HEK293T (cell line): Measurements from ENCODE around the gene MTERF4.

Experiments
- CTCF ChIA-PET: fragments of 350-600 bp; formaldehyde crosslinking; extraction: SDS; loops from one replicate; lab custom pipeline; 2021; ENCODE audit warnings: antibody characterized with exemption, inconsistent platforms; lab: Yijun Ruan, JAX
- POLR2A ChIA-PET: fragments of 350-600 bp; formaldehyde crosslinking; extraction: SDS; loops from one replicate; lab custom pipeline; 2020; ENCODE audit warnings: antibody characterized with exemption, inconsistent platforms; lab: Yijun Ruan, JAX
- DNase-seq: peaks from one replicate; pipeline ENCODE4 v3.0.0; 2012; ENCODE audit warnings: mixed read lengths; ENCODE audit errors: extremely low spot score
- ARNT ChIP-seq: fragments of 450-650 bp; IDR thresholded peaks from 2 replicates; pipeline ENCODE4 v1.6.1; 2017; ENCODE audit warnings: mild to moderate bottlenecking
- BHLHE40 ChIP-seq: fragments of 450-650 bp; IDR thresholded peaks from 2 replicates; pipeline ENCODE4 v1.6.1; 2016; ENCODE audit warnings: mild to moderate bottlenecking, moderate library complexity, borderline replicate concordance
- CTBP1 ChIP-seq: fragments of 450-650 bp; IDR thresholded peaks from 2 replicates; pipeline ENCODE4 v1.6.1; 2016; ENCODE audit warnings: borderline replicate concordance
- ELF4 ChIP-seq: fragments of 450-650 bp; IDR thresholded peaks from 2 replicates; pipeline ENCODE4 v1.6.1; 2017; ENCODE audit warnings: antibody characterized with exemption
- FOXA1 ChIP-seq: fragments of 450-650 bp; IDR thresholded peaks from 2 replicates; pipeline ENCODE4 v1.6.1; 2016; ENCODE audit warnings: mild to moderate bottlenecking
- FOXK2 ChIP-seq: fragments of 450-650 bp; IDR thresholded peaks from 2 replicates; pipeline ENCODE4 v1.6.1; 2016; ENCODE audit warnings: mild to moderate bottlenecking
- FOXM1 ChIP-seq: fragments of 450-650 bp; IDR thresholded peaks from 2 replicates; pipeline ENCODE4 v1.6.1; 2017; ENCODE audit warnings: mild to moderate bottlenecking, borderline replicate concordance
- HDGF ChIP-seq: fragments of 450-650 bp; IDR thresholded peaks from 2 replicates; pipeline ENCODE4 v1.6.1; 2017; ENCODE audit warnings: antibody characterized with exemption, borderline replicate concordance
- L3MBTL2 ChIP-seq: fragments of 450-650 bp; conservative IDR thresholded peaks from 2 replicates; pipeline ENCODE4 v1.6.1; 2016; ENCODE audit warnings: mild to moderate bottlenecking
- LEF1 ChIP-seq: fragments of 450-650 bp; IDR thresholded peaks from 2 replicates; pipeline ENCODE4 v1.6.1; 2017; ENCODE audit warnings: mild to moderate bottlenecking, borderline replicate concordance
- NFRKB ChIP-seq: fragments of 450-650 bp; IDR thresholded peaks from 2 replicates; pipeline ENCODE4 v1.6.1; 2016; ENCODE audit warnings: mild to moderate bottlenecking, moderate library complexity
- PKNOX1 ChIP-seq: fragments of 450-650 bp; IDR thresholded peaks from 2 replicates; pipeline ENCODE4 v1.6.1; 2016
- SP1 ChIP-seq: fragments of 450-650 bp; IDR thresholded peaks from 2 replicates; pipeline ENCODE4 v1.6.1; 2017
- SUZ12 ChIP-seq: fragments of 450-650 bp; IDR thresholded peaks from 2 replicates; pipeline ENCODE4 v1.6.1; 2016; ENCODE audit warnings: mild to moderate bottlenecking
- TARDBP ChIP-seq: fragments of 450-650 bp; IDR thresholded peaks from 2 replicates; pipeline ENCODE4 v1.6.1; 2016
- ZNF384 ChIP-seq: fragments of 450-650 bp; IDR thresholded peaks from 2 replicates; pipeline ENCODE4 v1.6.1; 2016

The MTERF4 gene

GRCh38 chr2:241070361-241070760 is 31.7 kb downstream of the MTERF4 start:
- no peak for TF ChIP-seq BHLHE40
- no peak for TF ChIP-seq CTBP1
- TF ChIP-seq NFRKB, result no peak
- no peak for TF ChIP-seq HDGF
- no peak for TF ChIP-seq FOXK2
- TF ChIP-seq ZNF384, result no peak
- no peak for TF ChIP-seq TARDBP
- no peak for TF ChIP-seq PKNOX1
- no peak for TF ChIP-seq LEF1
- TF ChIP-seq FOXA1, result no peak
- no peak for TF ChIP-seq ARNT
- no peak for DNase-seq
- POLR2A ChIA-PET, result no interaction called here
- CTCF ChIA-PET, result no interaction called here

GRCh38 chr2:241069821-241070281 is 32.2 kb downstream of the MTERF4 start:
- DNase-seq, result no peak
- TF ChIP-seq SP1, result no peak
- no peak for TF ChIP-seq PKNOX1
- TF ChIP-seq ELF4, result no peak
- TF ChIP-seq TARDBP, result no peak
- no peak for TF ChIP-seq ZNF384
- TF ChIP-seq CTBP1, result no peak
- TF ChIP-seq HDGF, result no peak
- no peak for TF ChIP-seq ARNT
- TF ChIP-seq FOXM1, result no peak
- TF ChIP-seq FOXA1, result no peak
- no peak for TF ChIP-seq SUZ12
- TF ChIP-seq FOXK2, result no peak
- no peak for TF ChIP-seq BHLHE40
- no peak for TF ChIP-seq NFRKB
- no peak for TF ChIP-seq LEF1
- no peak for TF ChIP-seq L3MBTL2
- POLR2A ChIA-PET, result no interaction called here
- CTCF ChIA-PET, result no interaction called here

GRCh38 chr2:241068942-241069810 is 32.9 kb downstream of the MTERF4 start:
- no peak for TF ChIP-seq ELF4
- TF ChIP-seq ZNF384, result no peak
- TF ChIP-seq FOXK2, result no peak
- no peak for TF ChIP-seq FOXA1
- TF ChIP-seq NFRKB, result no peak
- TF ChIP-seq ARNT, result no peak
- TF ChIP-seq LEF1, result no peak
- ChIA-PET POLR2A (interaction anchor here (1.3 kb wide), 1 partner anchor 9 kb away, joined by 4 read pairs; no protein-coding TSS in a partner anchor), CTCF (no interaction called here)

GRCh38 chr2:241068136-241068941 is 33.7 kb downstream of the MTERF4 start:
- ChIA-PET POLR2A (interaction anchor here (1.3 kb wide), 1 partner anchor 10 kb away, joined by 4 read pairs; no protein-coding TSS in a partner anchor), CTCF (interaction anchor here (1.2 kb wide), 1 partner anchor 10 kb away, joined by 6 read pairs; no protein-coding TSS in a partner anchor)
- TF ChIP-seq PKNOX1 (no peak), SUZ12 (no peak), TARDBP (no peak), BHLHE40 (no peak), ELF4 (no peak), SP1 (no peak), LEF1 (no peak), ZNF384 (no peak), ARNT (no peak), FOXK2 (no peak), L3MBTL2 (no peak), CTBP1 (no peak), HDGF (no peak), FOXA1 (no peak), FOXM1 (no peak), NFRKB (no peak)
- DNase-seq, result no peak

More at GRCh38 chr2:241068942-241069810, 32.9 kb downstream of the MTERF4 start:
- no peak for DNase-seq

- CTCF ChIA-PET, result interaction anchor here (1.2 kb wide), 1 partner anchor 11 kb away, joined by 6 read pairs; no protein-coding TSS in a partner anchor
- POLR2A ChIA-PET, result interaction anchor here (1.3 kb wide), 1 partner anchor 11 kb away, joined by 4 read pairs; no protein-coding TSS in a partner anchor
- DNase-seq, result no peak
- no peak for TF ChIP-seq PKNOX1
- no peak for TF ChIP-seq SUZ12
- no peak for TF ChIP-seq HDGF
- TF ChIP-seq SP1, result no peak
- no peak for TF ChIP-seq ARNT
- no peak for TF ChIP-seq ZNF384
- no peak for TF ChIP-seq FOXM1
- TF ChIP-seq L3MBTL2, result no peak
- TF ChIP-seq TARDBP, result no peak
- TF ChIP-seq FOXK2, result no peak
- no peak for TF ChIP-seq BHLHE40
Observed at GRCh38 chr2:241067501-241068135, 34.5 kb downstream of the MTERF4 start.
